Tongue (tissue), 2 donors: ENCODE measurements around the gene FAM13C. TPM values are rescaled to one million over a fixed set of nuclear protein-coding genes. Genes with fewer than 3 reads are reported as not detected.
"Not testable (repeated sequence)": the region's sequence is repeated elsewhere in the genome, so short reads cannot be mapped to it uniquely, and the experiment has no call there.

Experiments used
- DNase-seq: peaks from one replicate; pipeline ENCODE4 v3.0.0-alpha.2; 2015
- total RNA-seq: library from RNA; depleted of rRNA; stranded (reverse); fragments of >200 nt; gene quantifications from one replicate; pipeline ENCODE4 v1.2.3, GENCODE V29; 2014

The FAM13C gene
- total RNA-seq = 74.0 TPM

DNA sequence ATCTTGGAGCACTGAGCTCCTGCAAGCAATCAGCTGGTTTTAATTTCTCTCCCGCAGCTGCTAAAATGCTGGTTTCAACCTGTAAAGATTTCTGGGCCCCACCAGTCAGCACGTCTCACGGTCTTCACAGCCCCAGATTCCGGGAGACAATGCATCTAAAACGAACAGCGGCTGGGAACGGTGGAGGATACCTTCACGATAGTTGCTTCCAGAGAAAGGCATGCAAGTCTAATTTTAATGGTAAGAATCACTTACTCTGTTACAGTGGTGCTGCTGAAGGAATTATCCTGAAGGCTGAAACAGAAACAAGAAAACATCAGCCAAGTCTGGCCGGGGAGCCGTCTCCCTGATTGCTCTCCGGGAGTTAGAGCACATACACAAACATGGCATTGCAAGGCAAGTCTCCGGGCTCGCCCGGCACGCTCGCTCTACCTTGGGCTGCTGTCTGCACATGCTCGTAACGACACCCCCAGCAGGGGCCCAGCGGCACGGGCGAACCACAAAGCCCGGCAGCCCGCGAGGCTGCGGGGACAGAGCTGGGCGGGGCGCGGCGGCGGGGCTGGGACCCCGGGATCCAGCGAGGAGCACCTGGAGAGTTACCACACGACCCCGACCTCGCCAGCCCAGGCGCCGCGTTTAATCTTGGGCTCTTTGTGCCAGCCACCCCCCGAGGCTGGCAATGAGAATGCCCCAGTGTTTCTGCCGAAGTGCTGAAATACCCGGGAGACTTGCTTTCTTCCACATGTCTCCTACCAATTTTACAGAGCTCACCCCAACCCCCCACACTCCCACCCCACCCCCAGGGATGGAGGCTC lies at the start of gene FAM13C:
Gene FAM13C (minus strand): TSS at position 406 of the 815 bp plus-strand sequence. CDS start 89 bp downstream, at position 317.
- DNase-seq = peak; percentile 83

- no peak for DNase-seq
Measured at GRCh38 chr10:59405235-59405634, 42.9 kb upstream of the FAM13C start.

DNA sequence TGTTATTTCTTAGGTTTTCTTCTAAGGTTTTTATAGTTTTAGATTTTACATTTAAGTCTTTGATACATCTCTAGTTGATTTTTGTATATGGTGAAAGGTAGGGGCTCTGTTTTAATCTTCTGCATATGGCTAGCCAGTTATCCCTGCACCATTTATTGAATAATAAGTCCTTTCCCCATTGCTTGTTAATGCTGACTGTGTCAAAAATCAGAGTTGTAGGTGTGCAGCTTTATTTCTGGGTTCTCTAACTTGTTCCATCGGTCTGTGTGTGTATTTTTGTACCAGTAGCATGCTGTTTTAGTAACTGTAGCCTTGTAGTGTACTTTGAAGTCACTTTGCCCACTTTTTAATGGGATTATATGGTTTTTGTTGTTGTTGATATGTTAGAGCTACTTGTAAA lies 37.9 kb upstream of the FAM13C start:
- no peak for DNase-seq

GRCh38 chr10:59399329-59399728 lies 37.0 kb upstream of the FAM13C start:
- DNase-seq = not testable (repeated sequence)

GRCh38 chr10:59397961-59398360 lies 35.6 kb upstream of the FAM13C start:
- DNase-seq = no peak

DNA sequence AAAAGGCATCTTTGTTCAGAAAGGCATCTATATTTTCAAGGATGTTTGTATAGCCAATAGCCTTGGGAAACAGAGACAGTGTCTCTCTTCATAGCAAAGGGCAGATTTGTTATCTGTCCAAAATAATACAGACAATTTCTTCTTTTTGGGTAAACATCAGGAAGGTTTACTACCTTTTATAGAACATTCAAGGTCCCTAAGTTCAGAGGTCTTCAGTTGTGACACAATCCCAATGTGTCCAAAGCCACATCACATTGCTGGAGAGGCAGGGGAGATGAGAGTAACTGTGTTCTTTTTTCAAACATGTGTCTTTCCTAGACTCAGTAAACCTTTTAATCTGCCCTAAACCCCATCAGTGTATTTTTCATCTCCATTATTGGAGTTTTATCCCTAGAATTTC lies 33.6 kb upstream of the FAM13C start:
- DNase-seq = no peak

DNA sequence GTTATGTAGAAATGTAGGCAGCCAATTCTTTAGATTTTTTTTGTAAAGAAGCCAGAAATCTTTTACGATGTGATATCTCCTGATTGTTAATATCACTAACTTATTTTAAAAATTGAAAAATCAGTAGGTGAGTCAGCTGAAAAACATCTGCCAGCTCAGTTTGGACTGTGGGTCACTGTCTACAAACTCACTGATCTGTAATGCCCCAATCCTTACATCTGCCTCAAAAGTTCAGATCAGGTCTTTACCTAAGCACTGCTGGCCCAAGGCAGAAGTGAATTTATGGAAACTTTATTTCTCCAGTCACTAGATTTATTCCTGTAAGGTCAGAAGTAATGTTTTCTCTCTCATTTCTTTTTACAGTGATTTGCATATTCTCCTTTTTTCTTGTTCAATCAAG lies 31.0 kb upstream of the FAM13C start:
- no peak for DNase-seq

GRCh38 chr10:59391060-59391459 lies 28.7 kb upstream of the FAM13C start:
- no peak for DNase-seq

- no peak for DNase-seq
Measured at GRCh38 chr10:59388671-59388976, 26.3 kb upstream of the FAM13C start.

DNA sequence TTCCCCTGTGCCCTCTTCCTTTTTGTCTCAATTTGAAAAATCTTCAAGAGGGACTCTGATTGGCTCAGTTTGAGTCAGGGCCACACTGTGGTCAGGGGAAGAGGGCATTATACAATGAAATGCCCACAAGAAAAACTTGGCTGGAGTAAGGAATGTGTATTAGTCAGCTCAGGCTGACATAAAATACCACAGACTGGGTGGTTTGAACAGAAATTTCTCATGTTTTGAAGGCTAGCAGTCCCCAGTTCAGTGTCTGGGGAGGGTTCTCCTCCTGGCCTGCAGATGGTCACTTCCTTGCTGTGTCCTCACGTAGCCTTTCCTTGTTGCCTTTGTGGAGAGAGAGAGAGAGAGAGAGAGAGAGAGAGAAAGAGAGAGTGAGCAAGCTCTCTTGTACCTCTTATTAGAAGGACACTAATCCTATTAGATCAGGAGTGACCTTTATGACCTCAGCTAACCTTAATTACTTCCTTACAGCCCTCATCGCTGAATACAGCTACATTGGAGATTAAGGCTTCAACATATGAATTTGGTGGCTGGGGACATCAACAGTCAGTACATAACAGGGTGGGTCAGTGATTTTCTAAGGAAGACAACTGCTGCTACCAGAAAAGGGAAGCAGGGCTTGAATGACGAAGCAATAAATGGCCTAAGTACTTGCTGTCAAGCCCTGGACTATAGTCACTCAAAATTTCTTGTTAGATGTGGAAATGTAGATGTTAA lies 25.8 kb upstream of the FAM13C start:
- DNase-seq = no peak

DNA sequence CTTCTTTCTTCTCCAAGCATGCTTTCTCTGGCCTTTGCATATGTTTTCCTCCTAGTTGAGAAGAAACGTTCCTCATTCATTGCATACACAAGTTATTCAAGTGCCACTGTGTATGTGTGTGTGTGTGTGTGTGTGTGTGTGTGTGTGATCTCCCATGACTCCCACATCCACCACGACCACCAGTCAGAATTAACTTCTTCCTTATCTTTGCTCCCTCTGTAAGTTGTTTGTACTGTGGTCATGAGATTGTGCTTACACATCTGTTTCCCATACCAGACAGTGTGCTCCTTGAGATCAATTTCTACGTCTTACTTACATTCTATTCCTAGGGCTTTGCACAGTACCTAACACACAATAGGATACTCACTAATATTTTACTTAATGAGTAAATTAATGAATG lies 22.4 kb upstream of the FAM13C start:
- DNase-seq = no peak

DNA sequence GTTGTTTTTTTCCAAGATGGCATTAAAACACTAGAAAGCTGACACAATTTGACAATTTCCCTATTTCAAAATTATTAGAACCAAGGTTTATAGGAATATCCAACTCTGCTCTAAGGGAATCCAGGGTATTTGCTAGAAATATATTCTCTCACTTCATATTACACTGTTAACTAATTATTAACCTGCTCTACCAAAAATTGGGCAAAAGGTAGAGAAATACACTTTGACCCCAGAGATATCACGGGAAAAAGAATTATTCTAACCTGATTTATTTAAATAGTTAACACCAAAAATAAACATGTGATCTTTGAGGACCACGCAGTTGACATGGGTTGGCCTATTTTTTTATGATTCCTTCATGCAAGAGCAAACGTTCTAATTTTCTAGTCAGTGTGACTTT lies 21.6 kb upstream of the FAM13C start:
- DNase-seq = no peak

DNA sequence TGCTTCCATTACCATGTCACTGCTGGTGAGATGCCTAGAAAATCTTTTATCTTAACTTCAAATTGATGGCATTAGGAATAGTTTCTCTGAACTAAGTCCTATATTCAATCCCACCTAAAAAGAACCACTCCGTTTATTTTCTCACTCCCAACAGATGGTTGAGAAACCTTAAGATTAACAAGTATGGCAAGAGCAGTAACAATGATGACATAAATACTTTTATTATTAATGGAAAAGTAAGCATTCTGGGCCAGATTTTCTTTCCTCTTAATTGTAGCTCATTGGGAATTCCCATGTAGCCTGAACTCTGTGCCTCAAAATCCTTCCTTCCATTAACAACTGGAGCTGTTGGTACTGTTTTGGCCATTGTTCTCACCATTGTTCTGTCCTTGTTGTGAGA lies 21.1 kb upstream of the FAM13C start:
- no peak for DNase-seq

DNA sequence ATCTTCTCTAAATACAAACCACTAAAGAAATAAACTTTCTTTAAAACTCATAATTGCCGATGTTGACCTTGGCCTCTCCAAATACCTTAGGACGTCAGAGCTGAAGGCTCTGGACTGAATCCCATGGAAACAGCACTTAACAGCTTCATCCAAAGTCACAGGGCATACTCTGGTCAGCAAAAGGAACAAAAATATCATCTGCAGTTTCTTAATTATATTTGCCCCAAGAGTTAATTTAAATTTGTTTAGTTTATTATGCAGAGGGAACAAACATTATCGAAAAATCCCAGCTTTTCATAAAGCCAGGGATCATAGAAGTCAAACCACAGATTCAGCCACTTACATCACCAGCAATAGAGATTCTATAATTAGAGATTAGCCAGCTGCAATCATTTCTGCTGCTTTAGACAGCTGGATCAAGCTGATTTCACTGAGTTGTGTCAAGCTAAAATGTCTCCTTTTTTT lies 20.5 kb upstream of the FAM13C start:
- DNase-seq = peak; percentile 56

- DNase-seq = no peak
Measured at GRCh38 chr10:59381687-59382086, 19.3 kb upstream of the FAM13C start.

- DNase-seq = no peak
Measured at GRCh38 chr10:59376846-59377245, 14.5 kb upstream of the FAM13C start.

- no peak for DNase-seq
Measured at GRCh38 chr10:59375990-59376389, 13.6 kb upstream of the FAM13C start.

DNA sequence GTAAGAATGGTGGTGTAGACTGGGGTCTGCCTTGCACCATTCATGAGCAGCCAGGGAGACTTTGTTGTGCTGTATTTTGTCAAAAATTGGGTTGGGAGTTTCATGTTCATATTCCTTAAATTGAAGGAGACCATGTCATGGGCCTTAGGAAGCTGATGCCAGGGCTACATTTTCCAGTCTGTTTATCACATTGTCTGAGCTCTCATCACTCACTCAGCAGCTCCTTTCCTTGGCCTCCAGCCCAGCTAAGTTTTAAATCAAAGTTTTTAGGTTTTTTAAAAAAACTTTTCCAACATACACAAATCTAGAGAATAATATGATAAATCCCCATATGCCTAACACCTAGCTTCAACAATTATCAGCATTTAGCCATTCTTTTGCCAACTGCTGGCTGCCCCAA lies 12.6 kb upstream of the FAM13C start:
- DNase-seq = no peak

GRCh38 chr10:59373071-59373470 lies 10.7 kb upstream of the FAM13C start:
- DNase-seq = no peak

GRCh38 chr10:59372543-59372942 lies 10.2 kb upstream of the FAM13C start:
- DNase-seq = no peak

DNA sequence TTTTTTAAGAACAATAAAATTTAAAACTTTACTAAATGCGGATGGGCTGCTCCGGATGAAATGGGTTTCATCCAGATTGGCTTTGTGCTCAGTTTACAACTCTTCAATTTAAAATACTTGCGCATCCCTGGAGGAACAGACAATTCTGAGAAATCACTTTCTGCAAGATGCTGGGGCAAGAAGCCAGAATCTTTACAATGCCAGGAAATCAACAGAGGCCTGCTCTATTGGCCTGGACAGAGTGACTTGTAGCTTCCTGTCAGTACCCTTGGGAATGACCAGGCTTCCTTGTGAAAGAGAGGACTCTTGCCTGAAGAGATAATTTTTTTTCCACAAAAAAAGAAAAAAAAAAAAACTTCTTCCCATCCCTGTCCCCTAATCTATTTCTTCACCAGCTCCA lies 3.9 kb upstream of the FAM13C start:
- peak; percentile 39 for DNase-seq

DNA sequence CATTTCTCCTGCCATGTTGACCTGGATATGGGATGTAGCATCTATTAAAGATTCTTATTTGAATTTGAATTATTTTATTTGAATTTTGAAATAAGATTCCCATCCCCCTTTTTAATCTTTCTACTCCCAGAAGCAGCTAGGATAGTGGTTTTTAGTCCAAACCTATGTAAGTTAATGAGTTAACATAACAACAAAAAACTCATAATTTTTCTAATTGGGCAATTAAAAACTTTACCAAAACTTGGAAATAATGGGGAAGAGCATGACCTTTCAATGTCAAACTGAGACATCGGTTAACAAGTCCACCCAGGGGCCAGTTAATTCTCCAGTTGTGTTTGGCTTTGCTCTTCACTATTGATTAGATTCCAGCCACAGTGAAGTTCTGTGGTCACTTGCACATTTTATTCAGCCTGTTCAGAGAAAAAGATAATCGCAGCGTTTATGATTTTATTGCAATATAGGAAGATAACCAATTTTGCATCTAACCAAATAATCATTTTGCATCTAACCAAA lies 1.2 kb upstream of the FAM13C start:
- no peak for DNase-seq

- peak; percentile 77 for DNase-seq
Measured at GRCh38 chr10:59362959-59363381, 621 bp upstream of the FAM13C start.
